PFSK-1 (cell line): ENCODE results near the gene SDF2.

Source experiments
- FOXP2 ChIP-seq: optimal IDR thresholded peaks from 2 replicates; pipeline ENCODE3; 2011; ENCODE audit warnings: borderline replicate concordance, control low read depth, inconsistent platforms; ENCODE audit not compliant: insufficient read depth; ENCODE audit errors: extremely low read length, extremely low read depth
- POLR2AphosphoS5 ChIP-seq: IDR thresholded peaks from 2 replicates; pipeline ENCODE4 v1.6.1; 2012; ENCODE audit warnings: low read depth, mild to moderate bottlenecking, control low read depth, low read length, moderate library complexity
- REST ChIP-seq, 2 experiments: IDR thresholded peaks; 2 replicates each; pipeline versions ENCODE4 v1.6.1 to v1.8.0; 2011 to 2012; ENCODE audit warnings: low read depth in 2 of 2, low read length in 2 of 2, control low read depth in 1 of 2, inconsistent platforms in 1 of 2, mild to moderate bottlenecking in 1 of 2, moderate library complexity in 1 of 2; ENCODE audit not compliant: insufficient read depth in 1 of 2
- SIN3A ChIP-seq: IDR thresholded peaks from 2 replicates; pipeline ENCODE4 v1.6.1; 2012; ENCODE audit warnings: mild to moderate bottlenecking, low read length, moderate library complexity, borderline replicate concordance; ENCODE audit not compliant: insufficient read depth
- TAF1 ChIP-seq: IDR thresholded peaks from 2 replicates; pipeline ENCODE4 v1.6.1; 2012; ENCODE audit warnings: low read length, control low read depth, borderline replicate concordance; ENCODE audit not compliant: insufficient read depth

The SDF2 gene

GRCh38 chr17:28685366-28685765 lies 23.7 kb upstream of the SDF2 start:
- TF ChIP-seq TAF1 (no peak), REST (IDR thresholded peaks at IDR 0.05; ENCODE audit: insufficient read depth in 1 of 2, low read depth in 2 of 2, low read length in 2 of 2) (no peak), SIN3A (no peak), FOXP2 (no peak), POLR2AphosphoS5 (no peak)

DNA sequence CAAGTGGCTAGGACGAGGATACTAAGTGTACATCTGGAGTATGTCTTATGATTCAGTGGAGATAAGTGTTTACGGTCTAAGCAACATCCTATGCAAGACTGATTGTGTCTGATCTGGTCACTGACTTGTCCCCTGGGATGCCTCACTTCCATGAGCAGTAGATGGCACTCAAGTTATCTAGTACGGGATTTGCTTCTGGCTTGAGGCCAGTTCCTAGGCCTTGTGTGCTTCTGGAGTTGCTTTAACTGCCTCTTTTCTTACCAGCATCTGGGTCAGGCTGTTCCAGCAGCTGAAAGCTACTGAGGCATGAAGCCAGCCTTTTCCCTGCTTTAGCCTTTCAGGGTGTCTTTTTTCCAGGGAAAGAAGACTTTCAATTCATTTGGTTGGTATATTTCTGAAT lies 23.3 kb upstream of the SDF2 start:
- TF ChIP-seq FOXP2, result no peak
- no peak for TF ChIP-seq TAF1
- TF ChIP-seq POLR2AphosphoS5, result no peak
- TF ChIP-seq SIN3A, result no peak
- TF ChIP-seq REST (IDR thresholded peaks at IDR 0.05; ENCODE audit: insufficient read depth in 1 of 2, low read depth in 2 of 2, low read length in 2 of 2), result no peak

DNA sequence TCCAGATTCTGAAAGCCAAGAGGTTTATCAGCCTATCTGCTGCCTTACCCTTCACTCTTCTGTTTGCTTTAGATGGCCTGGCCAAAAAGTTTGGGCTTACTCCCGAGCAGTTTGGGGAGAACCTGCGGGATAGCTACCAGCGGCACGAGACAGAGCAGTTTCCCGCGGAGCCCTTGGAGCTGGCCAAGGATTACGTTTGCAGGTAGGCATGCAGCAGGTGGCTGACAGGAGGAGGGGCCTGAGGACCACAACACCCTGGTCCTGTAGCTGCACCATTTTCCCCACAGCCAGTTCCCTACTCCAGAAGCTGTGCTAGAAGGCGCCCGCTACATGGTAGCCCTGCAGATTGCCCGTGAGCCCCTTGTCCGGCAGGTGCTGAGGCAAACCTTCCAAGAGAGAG lies 20.9 kb upstream of the SDF2 start:
- TF ChIP-seq POLR2AphosphoS5 (no peak), SIN3A (no peak), FOXP2 (no peak), TAF1 (no peak), REST (IDR thresholded peaks at IDR 0.05; ENCODE audit: insufficient read depth in 1 of 2, low read depth in 2 of 2, low read length in 2 of 2) (no peak)

GRCh38 chr17:28675980-28676379 lies 14.3 kb upstream of the SDF2 start:
- TF ChIP-seq POLR2AphosphoS5 (no peak), FOXP2 (no peak), REST (IDR thresholded peaks at IDR 0.05; ENCODE audit: insufficient read depth in 1 of 2, low read depth in 2 of 2, low read length in 2 of 2) (no peak), SIN3A (no peak), TAF1 (no peak)

DNA sequence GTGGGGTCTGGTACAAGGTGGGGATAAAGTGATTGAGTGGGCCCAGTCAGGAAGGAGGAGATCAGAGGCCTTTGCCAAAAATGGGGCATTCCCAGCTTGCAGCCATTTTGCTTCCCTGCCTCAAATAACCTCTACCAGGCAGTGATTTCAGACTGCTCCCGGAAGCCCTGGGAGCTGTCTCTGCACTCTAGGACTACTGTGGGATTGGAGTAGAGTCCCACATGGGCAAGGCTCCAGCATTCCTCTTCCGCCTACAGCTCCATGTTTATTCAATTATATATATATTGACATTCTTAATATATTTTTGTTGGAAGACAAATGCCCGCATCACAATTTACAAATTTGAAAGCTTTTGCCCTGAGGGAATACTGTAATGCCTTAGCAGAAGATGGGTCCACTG lies 13.8 kb upstream of the SDF2 start:
- TF ChIP-seq FOXP2, result no peak
- TF ChIP-seq REST (IDR thresholded peaks at IDR 0.05; ENCODE audit: insufficient read depth in 1 of 2, low read depth in 2 of 2, low read length in 2 of 2), result no peak
- TF ChIP-seq SIN3A, result no peak
- TF ChIP-seq POLR2AphosphoS5, result no peak
- TF ChIP-seq TAF1, result no peak
